Pancreas (tissue), 10 donors: ENCODE results near the gene CCDC192. TPM values are rescaled to one million over a fixed set of nuclear protein-coding genes. Genes with fewer than 3 reads are reported as not detected.

Experiments
- ATAC-seq, 4 donors: fragments of 200-7000 bp; cut with Tn5 transposase; one replicate each; pipeline versions ENCODE4 v1.8.0 to v1.9.1; 2020; ENCODE audit warnings: mild to moderate bottlenecking in 4 of 4, moderate library complexity in 4 of 4
- DNase-seq, 6 donors: peaks; one replicate each; pipeline ENCODE4 v3.0.0-alpha.2; 2020
- FAIRE-seq: peaks from 2 replicates; lab custom pipeline; 2012; peaks lifted over from hg19 to GRCh38; lab: Jason Lieb, UNC
- H3K27ac ChIP-seq, 4 donors: fragments of 200-600 bp; sonication (generic); 1 replicate in 3 of 4; 2 replicates in 1 of 4; pipeline versions ENCODE4 v1.5.0 to v1.8.0; 2020
- H3K27me3 ChIP-seq, 4 donors: fragments of 200-600 bp; one replicate each; pipeline ENCODE4 v1.8.0; 2021
- H3K36me3 ChIP-seq, 3 donors: fragments of 200-600 bp; sonication (generic) in 1 of 3; one replicate each; pipeline versions ENCODE4 v1.5.0 to v1.8.0; 2020 to 2021
- H3K4me1 ChIP-seq, 3 donors: fragments of 200-600 bp; one replicate each; pipeline ENCODE4 v1.8.0; 2021
- H3K4me3 ChIP-seq, 4 donors: fragments of 200-600 bp; sonication (generic) in 2 of 4; one replicate each; pipeline versions ENCODE4 v1.5.0 to v1.8.0; 2020 to 2021
- H3K9me3 ChIP-seq, 4 donors: fragments of 200-600 bp; one replicate each; pipeline ENCODE4 v1.8.0; 2021
- CTCF ChIP-seq, 4 donors: fragments of 200-600 bp; sonication (generic) in 3 of 4; IDR thresholded peaks; one replicate each; pipeline versions ENCODE4 v1.5.0 to v1.8.0; 2021; ENCODE audit warnings: antibody characterized with exemption in 4 of 4
- WGBS, 2 donors: extraction: QIAGEN DNeasy Blood & Tissue Kit; methylation state at CpG; one replicate each; pipeline ENCODE4 v1.1.7; 2013; 5-methylcytosine and 5-hydroxymethylcytosine counted together
- intact Hi-C, 3 donors: fragments of 100-400 bp; cut with DNase I; formaldehyde crosslinking; loops; one replicate each; pipeline versions ENCODE4 v1.11.1 to v1.14.2; 2022
- polyA plus RNA-seq, 2 donors: library from polyadenylated mRNA; stranded (reverse); fragments of 200-250 nt; gene quantifications; one replicate each; pipeline ENCODE4 v1.2.3, GENCODE V29; 2013
- total RNA-seq, 6 donors: library from RNA; stranded (reverse); fragmentation: NEBNext Ultra II Directional in 4 of 6; extraction: Animal tissue kit (Norgen Biotek cat#: 25700) in 4 of 6; gene quantifications; one replicate each; pipeline versions ENCODE4 v1.2.1 to v1.2.4, GENCODE V29; 2021 to 2023
- donor health status: healthy with polysubstance abuse.
- donor health status: DM: no; HTN: no; CAD: no; lungs with moderate emphysema.
- donor health status: DM: no; HTN: no; CAD: no.
- donor health status: control.
- donor health status: control.
- donor health status: Bipolar disorder and iron deficiency.
- donor health status: DM: yes; HTN: yes; CAD: no.
- donor health status: DM: no; HTN: no; CAD: no.
- donor health status: DM: no; HTN: no; CAD: no.
- donor health status: DM: yes; HTN: yes; CAD: no.

The CCDC192 gene
- total and polyA plus RNA-seq, 8 donors: not detected

GRCh38 chr5:127684726-127685467, 18.3 kb upstream of the CCDC192 start:
- ATAC-seq (no peak), FAIRE-seq (no peak)

GRCh38 chr5:127685662-127686061, 17.5 kb upstream of the CCDC192 start:
- no peak overlapping the region for H3K4me3 ChIP-seq
- no peaks in the 10 kb centered on the region for H3K36me3 ChIP-seq
- DNase-seq: no peak
- intact Hi-C loops: no loop called here
- TF ChIP-seq CTCF (IDR thresholded peaks at IDR 0.05): no peak
- no peaks in the 10 kb centered on the region for H3K4me1 ChIP-seq
- no peak for ATAC-seq
- no peaks in the 10 kb centered on the region for H3K27me3 ChIP-seq
- no peak for FAIRE-seq
- no peaks in the 10 kb centered on the region for H3K9me3 ChIP-seq
- WGBS, 2 donors: 48 to 55% methylated on average over 2 of the region's 2 CpGs
- H3K27ac ChIP-seq: no peak overlapping the region

More at GRCh38 chr5:127684726-127685467, 18.3 kb upstream of the CCDC192 start:
- no peak overlapping the region for H3K4me3 ChIP-seq
- TF ChIP-seq CTCF (IDR thresholded peaks at IDR 0.05): no peak
- H3K27ac ChIP-seq: no peak overlapping the region
- no peaks in the 10 kb centered on the region for H3K27me3 ChIP-seq
- DNase-seq: no peak
- WGBS, 2 donors: 73 to 81% methylated on average over 6 of the region's 6 CpGs
- H3K36me3 ChIP-seq: no peaks in the 10 kb centered on the region
- intact Hi-C loops: no loop called here
- no peaks in the 10 kb centered on the region for H3K9me3 ChIP-seq
- H3K4me1 ChIP-seq: no peaks in the 10 kb centered on the region

DNA sequence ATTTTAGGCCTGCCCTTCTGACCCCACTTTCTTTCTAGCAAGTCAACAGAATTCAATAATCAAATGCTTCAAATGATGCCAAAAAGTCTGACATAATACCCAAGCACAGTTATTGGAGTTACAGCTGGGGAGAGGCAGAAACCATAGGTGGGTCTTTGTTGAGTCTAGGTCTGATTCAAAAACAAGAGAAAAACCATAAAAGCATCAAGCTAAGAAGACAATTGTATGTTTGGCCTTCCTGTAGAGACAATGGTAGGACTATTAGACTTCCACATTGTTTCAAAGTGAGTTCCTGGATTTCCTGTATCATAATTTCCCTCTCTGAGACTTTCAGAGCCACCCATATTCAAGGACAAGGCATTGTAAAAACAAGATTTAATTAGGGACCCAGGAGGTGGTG, 16.8 kb upstream of the CCDC192 start:
- H3K27me3 ChIP-seq: no peaks in the 10 kb centered on the region
- intact Hi-C loops: no loop called here
- FAIRE-seq: no peak
- no peak overlapping the region for H3K27ac ChIP-seq
- H3K4me3 ChIP-seq: no peak overlapping the region
- no peak for TF ChIP-seq CTCF (IDR thresholded peaks at IDR 0.05)
- no peaks in the 10 kb centered on the region for H3K4me1 ChIP-seq
- H3K36me3 ChIP-seq: no peaks in the 10 kb centered on the region
- no peak for DNase-seq
- ATAC-seq: no peak
- H3K9me3 ChIP-seq: no peaks in the 10 kb centered on the region

GRCh38 chr5:127694518-127695171, 8.5 kb upstream of the CCDC192 start:
- no peaks in the 10 kb centered on the region for H3K9me3 ChIP-seq
- H3K4me1 ChIP-seq: no peaks in the 10 kb centered on the region
- FAIRE-seq (no peak), ATAC-seq (no peak), DNase-seq (no peak)
- no peak overlapping the region for H3K27ac ChIP-seq
- WGBS, 2 donors: 72 to 86% methylated on average over 1 of the region's 1 CpG
- no peak overlapping the region for H3K4me3 ChIP-seq
- intact Hi-C loops: no loop called here
- TF ChIP-seq CTCF (IDR thresholded peaks at IDR 0.05): no peak
- H3K27me3 ChIP-seq: no peaks in the 10 kb centered on the region
- no peaks in the 10 kb centered on the region for H3K36me3 ChIP-seq

DNA sequence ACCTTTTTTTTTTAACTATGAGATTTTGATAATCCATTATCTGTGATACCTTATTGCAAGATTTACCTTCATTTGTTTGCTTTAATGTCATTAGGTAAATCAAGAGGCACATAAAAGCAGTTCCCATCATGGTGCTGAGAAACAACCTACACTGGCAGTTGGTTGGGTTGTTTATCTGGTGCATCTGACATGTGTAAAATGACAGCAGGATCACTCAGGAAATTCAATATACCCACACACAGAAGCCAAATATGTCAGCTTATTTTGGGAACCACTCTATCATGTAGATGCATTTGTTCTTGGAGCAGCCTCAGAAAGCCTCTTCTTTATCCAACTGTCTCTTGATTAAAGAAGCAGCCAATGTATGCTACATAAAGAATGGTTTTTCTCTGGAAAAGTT, 7.8 kb upstream of the CCDC192 start:
- no peak for TF ChIP-seq CTCF (IDR thresholded peaks at IDR 0.05)
- Histone ChIP-seq H3K4me3 (no peak overlapping the region), H3K27ac (no peak overlapping the region), H3K9me3 (no peaks in the 10 kb centered on the region), H3K27me3 (no peaks in the 10 kb centered on the region), H3K4me1 (no peaks in the 10 kb centered on the region), H3K36me3 (no peaks in the 10 kb centered on the region)
- DNase-seq (no peak), FAIRE-seq (no peak), ATAC-seq (no peak)
- intact Hi-C loops: no loop called here
